ENCODE measurements around the gene TTC33.
"Not testable (repeated sequence)": the region's sequence is repeated elsewhere in the genome, so short reads cannot be mapped to it uniquely, and the experiment has no call there.

Gene TTC33

DNA sequence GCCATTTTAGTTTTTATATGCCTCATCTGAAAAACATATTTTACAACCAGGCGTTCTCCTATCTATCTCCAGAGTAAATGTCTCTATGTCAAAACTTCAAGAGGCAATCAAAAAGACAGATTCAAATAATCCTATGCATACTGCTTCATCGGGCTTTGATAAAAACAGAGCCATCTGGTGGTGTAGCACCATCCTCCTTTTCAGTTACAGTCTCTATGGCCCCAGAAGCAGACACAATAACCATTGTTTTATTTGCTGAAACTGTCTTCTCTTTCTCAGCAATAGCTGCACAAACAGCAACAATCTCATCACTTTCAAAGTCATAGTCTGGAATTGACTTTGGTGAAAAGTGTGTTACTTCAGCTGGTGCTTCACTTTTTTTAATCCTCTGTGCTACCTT is 39.8 kb downstream of the TTC33 start:
- no peak for DNase-seq

DNA sequence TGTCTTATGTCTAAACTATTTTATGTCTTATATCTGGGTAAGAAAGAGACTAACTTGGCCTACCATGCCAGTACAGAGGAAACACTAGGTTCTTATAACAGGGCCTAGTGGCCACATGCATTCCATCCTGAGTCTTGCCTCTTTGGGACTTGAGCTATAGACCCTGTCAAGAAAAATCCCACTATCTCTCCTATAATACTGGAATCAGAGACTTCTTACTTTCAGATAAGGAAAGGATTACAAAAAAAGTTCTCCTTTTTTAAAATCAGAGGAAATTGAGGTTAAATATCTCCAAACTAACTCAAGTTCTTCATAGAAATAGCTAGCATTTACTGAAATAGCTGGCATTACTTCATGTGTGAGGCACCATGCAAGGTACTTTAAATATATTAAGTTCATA is 41.8 kb downstream of the TTC33 start:
- no peak for DNase-seq

DNA sequence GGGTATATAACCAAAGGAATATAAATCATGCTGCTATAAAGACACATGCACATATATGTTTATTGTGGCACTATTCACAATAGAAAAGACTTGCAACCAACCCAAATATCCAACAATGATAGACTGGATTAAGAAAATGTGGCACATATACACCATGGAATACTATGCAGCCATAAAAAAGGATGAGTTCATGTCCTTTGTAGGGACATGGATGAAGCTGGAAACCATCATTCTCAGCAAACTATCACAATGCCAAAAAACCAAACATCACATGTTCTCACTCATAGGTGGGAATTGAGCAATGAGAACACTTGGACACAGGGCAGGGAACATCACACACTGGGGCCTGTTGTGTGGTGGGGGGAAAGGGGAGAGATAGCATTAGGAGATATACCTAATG is 45.2 kb downstream of the TTC33 start:
- DNase-seq, result not testable (repeated sequence)

DNA sequence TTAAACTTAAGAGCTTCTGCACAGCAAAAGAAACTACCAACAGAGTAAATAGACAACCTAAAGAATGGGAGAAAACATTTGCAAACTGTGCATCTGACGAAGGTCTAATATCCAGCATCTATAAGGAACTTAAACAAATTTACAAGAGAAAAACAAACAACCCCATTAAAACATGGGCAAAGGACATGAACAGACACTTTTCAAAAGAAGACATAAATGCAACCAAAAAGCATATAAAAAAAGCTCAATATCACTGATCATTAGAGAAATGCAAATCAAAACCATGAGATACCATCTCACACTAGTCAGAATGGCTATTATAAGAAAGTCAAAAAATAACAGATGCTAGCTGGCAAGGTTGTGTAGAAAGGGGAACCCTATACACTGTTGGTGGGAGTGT is 50.3 kb downstream of the TTC33 start:
- not testable (repeated sequence) for DNase-seq

DNA sequence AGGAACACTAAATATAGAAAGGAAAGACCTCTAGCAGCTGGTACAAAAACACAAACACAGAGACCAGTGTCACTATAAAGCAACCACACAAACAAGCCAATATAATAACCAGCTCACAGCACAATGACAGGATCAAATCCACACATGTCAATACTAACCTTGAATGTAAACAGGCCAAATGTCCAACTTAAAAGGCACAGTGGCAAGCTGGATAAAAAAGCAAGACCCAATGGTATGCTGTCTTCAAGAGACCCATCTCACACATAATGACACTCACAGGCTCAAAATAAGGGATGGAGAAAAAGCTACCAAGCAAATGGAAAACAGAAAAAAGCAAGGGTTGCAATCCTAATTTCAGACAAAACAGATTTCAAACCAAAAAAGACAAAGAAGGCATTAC is 53.7 kb downstream of the TTC33 start:
- DNase-seq, result not testable (repeated sequence)

DNA sequence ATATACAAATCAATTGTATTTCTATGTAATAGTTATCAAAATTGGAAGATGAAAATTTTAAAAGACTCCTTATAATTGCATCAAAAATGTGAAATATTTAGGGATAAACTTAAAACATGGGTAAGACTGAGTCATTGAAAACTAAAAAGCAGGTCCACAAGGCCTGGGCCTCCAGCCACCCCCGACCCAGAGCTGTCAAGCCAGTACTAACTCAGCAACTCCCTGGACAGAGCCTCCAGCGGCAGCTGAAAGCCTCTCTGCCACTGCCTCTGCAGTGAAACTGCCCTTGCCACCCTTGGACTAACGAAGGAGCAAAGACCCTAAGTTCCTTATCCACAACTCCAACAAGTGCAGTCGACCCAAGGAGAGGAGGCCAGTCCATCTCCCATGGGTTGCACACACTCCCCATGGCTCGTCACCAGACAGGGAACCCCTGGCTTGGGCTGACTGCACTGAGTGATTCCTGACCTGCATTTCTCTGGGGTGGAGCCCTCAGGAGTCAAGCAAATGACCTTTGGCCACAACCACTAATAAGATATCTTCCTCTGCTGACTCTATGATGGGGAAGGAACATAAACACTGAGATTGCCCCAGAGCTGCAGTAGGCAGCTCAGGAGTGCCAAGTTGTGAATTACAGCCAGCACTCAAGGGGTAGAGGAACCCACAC is 55.5 kb downstream of the TTC33 start:
- no peak for DNase-seq

DNA sequence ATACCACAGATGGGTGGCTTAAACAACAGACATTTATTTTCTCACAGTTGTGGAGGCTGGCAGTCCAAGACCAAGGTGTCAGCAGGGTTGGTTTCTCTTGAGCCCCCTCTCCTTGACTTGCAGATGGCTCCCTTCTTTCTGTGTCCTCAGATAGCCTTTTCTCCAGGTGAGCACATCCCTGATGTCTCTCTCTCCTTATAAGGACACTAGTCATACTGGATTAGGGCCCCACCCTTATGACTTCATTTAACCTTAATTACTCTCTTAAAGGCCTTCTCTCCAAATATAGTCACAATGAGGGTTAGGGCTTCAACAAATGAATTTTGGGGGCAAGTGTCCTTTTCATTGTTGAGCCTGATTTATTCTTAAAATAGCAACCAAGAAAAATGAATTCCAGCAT is 61.3 kb downstream of the TTC33 start:
- DNase-seq, result no peak

DNA sequence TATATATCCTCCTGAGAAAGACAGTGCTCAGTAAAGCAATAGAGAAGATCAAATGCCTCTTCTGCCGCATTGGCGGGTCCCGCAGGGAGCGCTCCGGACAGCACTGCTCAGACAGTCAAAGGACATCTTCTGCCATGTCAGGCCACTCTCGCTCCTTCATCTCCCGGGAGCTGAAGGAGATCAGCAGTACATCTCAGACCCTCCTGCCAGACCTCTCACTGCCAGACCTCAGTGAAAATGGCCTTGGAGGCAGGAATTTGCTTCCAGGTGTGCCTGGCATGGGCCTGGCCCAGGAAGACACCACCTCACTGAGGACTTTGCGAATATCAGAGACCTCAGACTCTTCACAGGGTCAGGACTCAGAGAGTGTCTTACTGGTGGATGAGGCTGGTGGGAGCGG is 63.9 kb downstream of the TTC33 start:
- DNase-seq, result no peak

DNA sequence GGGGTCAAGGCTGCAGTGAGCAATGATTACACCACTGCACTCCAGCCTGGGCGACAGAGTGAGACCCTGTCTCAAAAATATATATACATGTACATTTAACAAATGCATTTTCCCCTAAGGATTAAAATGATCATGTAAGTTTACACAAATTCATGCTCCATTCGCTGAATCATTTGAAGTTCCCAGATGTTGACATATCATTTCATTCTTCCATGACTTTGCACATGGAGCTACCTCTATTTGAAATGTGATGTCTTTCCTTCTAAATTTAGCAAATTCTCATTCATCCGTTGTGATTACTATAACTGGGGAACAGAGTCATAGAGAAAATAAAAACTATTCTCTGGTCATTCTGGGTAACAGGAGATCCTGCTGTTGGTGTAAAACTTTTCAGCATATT is 65.5 kb downstream of the TTC33 start:
- no peak for DNase-seq

DNA sequence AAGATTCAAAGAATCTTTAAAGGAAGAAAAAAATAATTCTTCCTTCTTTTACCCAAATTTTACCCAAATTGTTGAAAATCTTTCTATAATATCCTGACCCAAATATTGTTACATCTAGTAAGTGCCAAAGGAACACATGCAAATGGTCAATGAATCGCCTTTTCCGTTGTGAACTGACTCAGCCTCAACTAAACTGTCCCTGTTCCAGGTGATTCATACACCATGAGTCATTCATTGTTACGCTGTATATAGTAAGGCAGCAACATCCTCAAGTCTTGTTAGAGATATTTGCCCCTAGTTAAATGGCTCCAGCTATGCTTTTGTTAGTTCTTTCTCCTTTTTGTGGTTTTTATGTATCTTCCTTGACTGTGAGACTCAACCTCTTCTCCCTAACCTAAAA is 66.3 kb downstream of the TTC33 start:
- peak; percentile 46 for DNase-seq

DNA sequence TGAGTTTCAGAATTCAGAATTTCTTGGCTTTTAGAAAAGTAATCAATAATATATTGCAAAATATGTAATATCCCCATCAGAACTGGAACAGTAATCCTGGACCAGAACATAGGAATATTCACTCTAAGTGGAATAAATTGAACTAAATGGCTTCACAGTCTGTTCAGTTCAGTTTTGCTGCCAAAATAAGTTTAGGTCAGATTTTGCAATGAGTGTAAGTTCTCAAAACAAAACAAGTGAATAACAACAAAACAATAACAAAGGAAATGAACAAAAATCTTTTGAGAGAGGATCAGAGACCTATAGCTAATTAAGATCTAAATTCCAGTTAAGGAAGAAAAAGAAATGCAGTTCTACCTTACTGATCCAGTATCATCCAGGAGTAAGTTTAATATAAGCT is 66.8 kb downstream of the TTC33 start:
- no peak for DNase-seq

DNA sequence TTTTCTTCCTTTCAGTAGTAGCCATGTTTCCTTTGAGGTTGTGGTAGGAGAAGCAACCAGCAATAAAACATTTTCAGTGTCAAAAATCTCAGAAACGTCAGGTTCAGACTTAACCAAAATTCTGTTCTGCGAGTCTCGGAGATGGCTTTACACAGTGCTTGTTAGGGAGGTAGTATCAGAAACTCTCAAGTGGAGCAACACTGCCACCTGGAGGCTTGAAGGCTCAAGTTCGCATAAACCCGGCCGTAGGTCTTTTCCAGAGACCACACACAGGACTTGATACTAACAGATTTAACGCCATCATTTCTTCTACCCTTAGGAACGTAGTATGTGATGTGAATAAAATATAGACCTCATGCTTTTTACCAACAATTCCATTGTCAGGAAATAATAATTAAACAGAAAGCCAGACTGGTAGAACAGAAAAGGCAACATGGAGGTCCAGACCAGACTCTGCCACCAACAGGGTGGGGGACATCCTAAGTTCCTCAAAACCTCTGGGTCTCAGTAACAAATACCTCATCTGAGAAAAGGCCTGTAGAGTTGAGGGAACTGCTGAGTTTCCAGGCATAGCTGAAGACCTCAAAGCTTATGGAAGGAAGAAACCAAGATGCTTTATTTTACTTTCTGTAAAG is 67.5 kb downstream of the TTC33 start:
- peak; percentile 92 for DNase-seq

DNA sequence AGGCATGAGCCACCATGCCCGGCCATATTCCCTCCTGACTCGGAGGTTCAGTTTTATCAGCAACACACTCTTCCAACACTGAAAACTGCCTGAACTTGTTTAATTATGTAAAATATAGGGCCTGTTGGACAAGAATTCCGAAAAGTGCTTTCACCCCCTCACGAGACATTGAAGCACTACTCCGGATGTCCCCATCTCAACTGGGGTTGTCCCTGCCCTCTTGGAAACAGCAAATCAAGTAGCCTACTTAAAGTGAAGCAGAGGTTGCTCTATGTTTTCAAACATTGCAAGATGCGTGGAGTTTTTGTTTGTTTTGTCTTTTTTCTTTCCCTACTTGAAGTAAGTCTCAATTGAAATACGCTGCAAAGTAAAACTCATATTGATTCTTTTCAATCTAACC is 68.4 kb downstream of the TTC33 start:
- DNase-seq, result peak; percentile 44

DNA sequence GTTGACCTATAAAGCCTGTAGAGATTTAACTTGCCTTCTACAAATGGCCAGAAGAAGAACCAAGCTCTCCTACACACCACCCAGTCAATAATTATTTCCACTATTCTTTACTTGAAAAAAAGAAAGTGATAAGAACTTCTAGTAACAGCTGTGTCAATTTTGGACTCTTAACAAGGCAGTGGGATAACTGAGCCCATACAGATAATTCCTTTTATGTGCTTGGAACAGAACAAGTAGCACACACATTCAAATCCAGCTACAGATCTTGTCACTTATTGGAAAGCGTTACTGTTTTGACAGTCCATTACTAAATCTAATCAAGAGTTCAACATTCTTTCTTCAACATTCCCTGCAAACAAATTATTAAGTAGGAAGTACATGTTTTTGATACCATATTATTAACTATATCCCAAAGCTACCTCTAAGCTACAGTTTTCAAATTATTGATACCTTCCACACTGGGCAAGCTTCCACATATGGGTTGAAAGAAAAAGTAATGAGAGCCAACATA is 69.7 kb downstream of the TTC33 start:
- no peak for DNase-seq

DNA sequence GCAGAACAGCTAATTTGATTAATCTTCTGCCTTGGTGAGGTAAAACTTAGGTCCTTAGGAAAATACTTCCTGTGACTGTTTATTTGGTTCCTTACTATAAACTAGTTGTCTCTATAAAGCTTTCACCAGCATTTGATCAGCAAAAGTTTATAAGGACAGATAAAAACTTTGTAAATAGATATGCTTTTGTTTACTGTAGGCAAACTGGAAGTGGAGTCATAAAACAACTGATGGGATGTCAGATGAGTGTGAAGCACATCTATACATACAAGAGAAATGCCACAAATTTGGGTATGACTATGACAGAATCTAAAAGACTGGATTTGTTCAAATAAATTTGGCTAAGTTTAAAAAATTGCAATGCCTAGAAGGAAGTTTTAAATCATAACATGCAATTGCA is 70.6 kb downstream of the TTC33 start:
- no peak for DNase-seq

DNA sequence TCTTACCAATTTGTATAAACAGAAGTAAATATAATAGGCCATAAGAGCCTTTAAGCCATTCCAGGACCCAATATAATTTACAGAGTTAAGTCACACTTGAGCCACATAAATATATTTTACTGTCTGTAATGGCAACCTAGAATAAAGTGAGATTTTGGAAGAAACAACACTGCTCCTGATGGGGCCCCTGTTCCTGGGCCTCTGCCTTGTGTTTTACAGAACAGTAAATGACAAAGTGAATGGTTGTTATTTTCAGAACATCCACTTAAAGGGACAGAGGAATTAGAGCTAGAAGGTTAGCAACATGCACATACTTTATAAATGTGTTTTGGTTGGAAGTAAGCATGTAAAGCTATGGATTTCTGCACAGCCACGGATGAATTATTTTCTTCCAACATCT is 72.5 kb downstream of the TTC33 start:
- no peak for DNase-seq

DNA sequence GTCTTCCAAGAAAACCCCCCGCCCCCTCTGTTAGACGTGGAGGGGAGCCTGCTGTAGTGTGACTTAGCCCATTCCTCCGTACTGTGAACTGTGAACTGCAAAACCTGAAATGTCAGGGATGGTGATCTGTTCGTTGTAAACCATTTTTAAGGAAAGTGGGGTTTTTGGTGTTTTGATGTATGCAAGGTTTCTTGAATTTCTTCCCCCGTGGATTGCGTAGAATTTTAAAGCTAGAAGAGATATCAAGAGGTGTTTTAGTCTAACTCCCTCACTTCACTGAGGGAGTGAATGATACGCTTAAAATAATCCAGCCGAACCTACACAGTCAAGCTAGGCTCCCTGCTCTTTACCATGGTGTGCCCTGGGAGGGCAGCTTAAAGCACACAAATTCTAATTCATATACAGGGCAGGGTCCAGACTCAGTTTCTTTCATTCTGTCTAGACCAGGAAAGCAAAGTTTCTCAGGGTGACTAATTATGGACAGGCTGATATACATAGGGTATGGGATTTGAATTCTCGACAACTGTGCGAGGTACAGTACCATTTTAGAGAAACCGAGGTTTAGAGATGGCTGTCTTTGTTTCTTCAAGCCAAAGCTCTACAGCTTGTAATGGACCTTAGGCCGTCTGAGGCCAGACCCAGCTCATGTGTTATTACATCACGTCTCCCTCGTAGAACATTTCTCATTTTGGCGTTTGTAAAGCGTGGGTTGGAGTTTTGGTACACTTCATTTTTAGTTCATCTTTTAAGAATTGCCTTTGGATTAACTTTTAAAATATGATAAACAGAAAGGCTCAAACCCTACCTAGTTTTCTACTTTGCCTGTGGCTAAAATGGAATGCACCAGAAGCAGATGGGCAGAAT is 73.4 kb downstream of the TTC33 start:
- no peak for DNase-seq

DNA sequence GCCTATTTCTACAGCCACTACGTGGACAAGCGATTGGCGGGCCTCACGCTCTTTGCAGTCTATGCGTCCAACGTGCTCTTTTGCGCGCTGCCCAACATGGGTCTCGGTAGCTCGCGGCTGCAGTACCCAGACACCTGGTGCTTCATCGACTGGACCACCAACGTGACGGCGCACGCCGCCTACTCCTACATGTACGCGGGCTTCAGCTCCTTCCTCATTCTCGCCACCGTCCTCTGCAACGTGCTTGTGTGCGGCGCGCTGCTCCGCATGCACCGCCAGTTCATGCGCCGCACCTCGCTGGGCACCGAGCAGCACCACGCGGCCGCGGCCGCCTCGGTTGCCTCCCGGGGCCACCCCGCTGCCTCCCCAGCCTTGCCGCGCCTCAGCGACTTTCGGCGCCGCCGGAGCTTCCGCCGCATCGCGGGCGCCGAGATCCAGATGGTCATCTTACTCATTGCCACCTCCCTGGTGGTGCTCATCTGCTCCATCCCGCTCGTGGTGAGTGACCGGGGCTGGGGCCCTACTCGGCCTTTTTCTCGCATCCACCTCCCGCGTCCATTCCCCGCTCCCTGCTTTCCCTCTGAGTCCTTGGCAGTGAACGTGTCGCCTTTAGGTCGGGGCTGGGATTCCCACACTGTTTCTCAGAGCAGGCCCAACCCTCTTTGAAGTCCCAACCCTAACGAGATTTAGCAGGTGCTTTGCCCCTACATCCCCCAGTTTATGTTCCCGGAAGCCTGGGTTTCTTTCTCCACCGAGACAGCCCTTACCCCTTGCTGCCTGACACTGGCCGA is 74.2 kb downstream of the TTC33 start:
- peak; percentile 54 for DNase-seq

DNA sequence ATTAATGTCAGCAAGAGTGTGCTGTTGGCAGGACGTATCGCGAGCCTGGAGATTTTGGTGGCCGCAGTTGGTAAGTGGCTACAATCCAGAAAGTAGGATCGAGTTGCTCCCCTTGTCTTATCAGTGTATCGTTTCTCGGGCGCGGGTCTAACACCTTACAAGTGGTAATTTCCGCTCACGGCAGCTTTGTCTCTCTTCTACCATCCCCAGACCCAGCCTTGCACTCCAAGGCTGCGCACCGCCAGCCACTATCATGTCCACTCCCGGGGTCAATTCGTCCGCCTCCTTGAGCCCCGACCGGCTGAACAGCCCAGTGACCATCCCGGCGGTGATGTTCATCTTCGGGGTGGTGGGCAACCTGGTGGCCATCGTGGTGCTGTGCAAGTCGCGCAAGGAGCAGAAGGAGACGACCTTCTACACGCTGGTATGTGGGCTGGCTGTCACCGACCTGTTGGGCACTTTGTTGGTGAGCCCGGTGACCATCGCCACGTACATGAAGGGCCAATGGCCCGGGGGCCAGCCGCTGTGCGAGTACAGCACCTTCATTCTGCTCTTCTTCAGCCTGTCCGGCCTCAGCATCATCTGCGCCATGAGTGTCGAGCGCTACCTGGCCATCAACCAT is 74.9 kb downstream of the TTC33 start:
- peak; percentile 68 for DNase-seq

DNA sequence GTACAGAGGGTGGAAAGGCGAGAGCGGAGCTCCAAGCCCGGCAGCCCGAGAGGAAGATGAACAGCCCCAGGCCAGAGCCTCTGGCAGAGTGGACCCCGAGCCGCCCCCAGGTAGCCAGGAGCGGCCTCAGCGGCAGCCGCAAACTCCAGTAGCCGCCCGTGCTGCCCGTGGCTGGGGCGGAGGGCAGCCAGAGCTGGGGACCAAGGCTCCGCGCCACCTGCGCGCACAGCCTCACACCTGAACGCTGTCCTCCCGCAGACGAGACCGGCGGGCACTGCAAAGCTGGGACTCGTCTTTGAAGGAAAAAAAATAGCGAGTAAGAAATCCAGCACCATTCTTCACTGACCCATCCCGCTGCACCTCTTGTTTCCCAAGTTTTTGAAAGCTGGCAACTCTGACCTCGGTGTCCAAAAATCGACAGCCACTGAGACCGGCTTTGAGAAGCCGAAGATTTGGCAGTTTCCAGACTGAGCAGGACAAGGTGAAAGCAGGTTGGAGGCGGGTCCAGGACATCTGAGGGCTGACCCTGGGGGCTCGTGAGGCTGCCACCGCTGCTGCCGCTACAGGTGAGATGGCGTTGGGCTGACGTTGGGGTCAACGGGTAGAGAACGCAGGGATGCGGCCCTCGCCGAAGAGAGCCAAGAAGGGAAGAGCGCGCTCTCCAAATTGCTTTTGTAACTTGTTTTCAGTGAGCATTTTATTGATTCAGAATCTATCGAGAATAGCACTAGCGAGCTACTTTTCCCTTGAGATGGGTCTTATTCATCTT is 75.7 kb downstream of the TTC33 start, which contains the start of gene PTGER4:
TSS of gene PTGER4 (plus strand) at position 3 of the 769 bp plus-strand sequence. CDS start 1,079 bp downstream, outside the sequence.
- peak; percentile 38 for DNase-seq

DNA sequence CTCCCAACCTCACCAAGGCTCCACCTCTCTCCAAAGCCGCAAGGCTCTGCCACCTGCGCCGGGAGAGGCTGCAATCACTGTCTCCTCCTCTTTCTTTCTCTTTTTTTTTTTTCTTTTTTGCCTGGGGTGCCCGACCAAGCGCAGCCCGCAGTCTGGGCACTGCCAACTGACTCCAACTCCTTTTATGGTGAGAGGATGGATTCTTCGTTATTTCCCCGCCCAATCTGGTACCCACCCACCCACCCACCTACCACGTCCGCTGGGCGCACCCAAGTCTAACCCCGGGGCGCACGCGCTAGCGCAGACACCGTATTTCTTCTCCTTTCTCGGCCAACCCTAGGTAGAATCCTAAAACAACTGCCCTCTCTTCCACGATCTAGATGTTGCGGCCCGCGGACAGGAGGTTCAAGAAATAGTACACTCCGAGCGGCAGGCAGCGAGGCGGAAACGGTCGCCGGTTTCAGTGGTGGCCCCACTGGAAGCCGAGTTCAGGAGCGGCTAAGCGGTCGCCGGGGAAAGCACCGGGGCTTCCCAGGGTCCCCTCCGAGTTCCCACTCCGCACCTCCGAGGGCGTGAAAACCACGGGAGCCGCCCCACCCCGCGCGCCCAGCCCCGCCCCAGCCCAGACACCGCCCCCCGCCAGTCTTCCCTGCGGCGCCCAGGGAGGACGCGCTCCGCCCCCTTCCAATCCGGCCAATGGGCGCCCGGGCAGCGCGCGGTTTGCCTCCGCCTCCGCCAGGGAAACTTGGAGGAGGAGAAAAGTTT is 76.4 kb downstream of the TTC33 start:
- peak; percentile 96 for DNase-seq
